ENCODE results near the gene RERE.

GRCh38 chr1:8663090-8663802, 154.2 kb downstream of the RERE start:
- TF ChIP-seq CTCF (IDR thresholded peaks at IDR 0.05) (no peak), POLR2A (IDR thresholded peaks at IDR 0.05) (no peak)

Measured in body of pancreas (tissue), 4 donors.